Esophagus muscularis mucosa (tissue), 4 donors: ENCODE results near the gene EFNB1.

Source experiments
- CTCF ChIP-seq, 3 experiments: fragments of 200-600 bp in 2 of 3; fragments of 450-650 bp in 1 of 3; sonication (generic) in 2 of 3; IDR thresholded peaks; one replicate each; pipeline ENCODE4 v1.5.1; 2017 to 2019; ENCODE audit warnings: antibody characterized with exemption in 3 of 3, mild to moderate bottlenecking in 2 of 3, moderate library complexity in 1 of 3
- EP300 ChIP-seq: sonication (generic); formaldehyde crosslinking; IDR thresholded peaks from one replicate; pipeline ENCODE4 v1.6.1; 2017; ENCODE audit warnings: antibody characterized with exemption
- POLR2A ChIP-seq: fragments of 450-650 bp; IDR thresholded peaks from one replicate; pipeline ENCODE4 v1.6.1; 2017; ENCODE audit warnings: antibody characterized with exemption, moderate library complexity, mild to moderate bottlenecking, low read depth
- POLR2AphosphoS5 ChIP-seq, 2 donors: sonication (generic); formaldehyde crosslinking; IDR thresholded peaks; one replicate each; pipeline ENCODE4 v1.6.1; 2017; ENCODE audit warnings: antibody characterized with exemption in 2 of 2

DNA sequence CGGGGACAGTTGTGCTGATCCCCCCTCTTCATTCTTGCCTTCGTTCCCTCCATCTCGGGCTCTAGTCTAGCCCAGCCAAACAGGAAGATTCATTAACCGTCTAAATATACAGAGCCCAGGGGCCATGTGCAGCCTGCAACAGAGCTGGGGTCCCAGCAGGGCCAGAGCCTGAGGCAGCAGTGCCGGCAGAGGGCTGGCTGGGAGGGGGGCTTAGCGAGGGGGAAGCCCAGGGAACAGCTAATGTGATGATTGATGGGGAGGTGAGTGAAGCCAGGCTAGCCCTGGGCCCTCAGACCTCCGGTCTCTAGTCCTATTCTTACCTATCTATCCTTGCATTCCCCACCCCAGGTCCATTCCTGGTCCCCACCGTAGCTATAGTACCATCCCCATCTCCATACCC is 22.3 kb downstream of the EFNB1 start:
- no peak for TF ChIP-seq CTCF (IDR thresholded peaks at IDR 0.05)
- no peak for TF ChIP-seq POLR2A
- no peak for TF ChIP-seq EP300
- no peak for TF ChIP-seq POLR2AphosphoS5 (IDR thresholded peaks at IDR 0.05)
